GM10266 (cell line): ENCODE measurements around the gene FGGY.

Experiments
- DNase-seq: peaks from one replicate; pipeline ENCODE4 v3.0.0; 2012; ENCODE audit errors: extremely low spot score
- CTCF ChIP-seq: IDR thresholded peaks from 2 replicates; pipeline ENCODE4 v1.5.1; 2012; ENCODE audit warnings: mild to moderate bottlenecking, low read depth; ENCODE audit not compliant: control insufficient read depth, insufficient read depth; ENCODE audit errors: missing control alignments

FGGY gene

DNA sequence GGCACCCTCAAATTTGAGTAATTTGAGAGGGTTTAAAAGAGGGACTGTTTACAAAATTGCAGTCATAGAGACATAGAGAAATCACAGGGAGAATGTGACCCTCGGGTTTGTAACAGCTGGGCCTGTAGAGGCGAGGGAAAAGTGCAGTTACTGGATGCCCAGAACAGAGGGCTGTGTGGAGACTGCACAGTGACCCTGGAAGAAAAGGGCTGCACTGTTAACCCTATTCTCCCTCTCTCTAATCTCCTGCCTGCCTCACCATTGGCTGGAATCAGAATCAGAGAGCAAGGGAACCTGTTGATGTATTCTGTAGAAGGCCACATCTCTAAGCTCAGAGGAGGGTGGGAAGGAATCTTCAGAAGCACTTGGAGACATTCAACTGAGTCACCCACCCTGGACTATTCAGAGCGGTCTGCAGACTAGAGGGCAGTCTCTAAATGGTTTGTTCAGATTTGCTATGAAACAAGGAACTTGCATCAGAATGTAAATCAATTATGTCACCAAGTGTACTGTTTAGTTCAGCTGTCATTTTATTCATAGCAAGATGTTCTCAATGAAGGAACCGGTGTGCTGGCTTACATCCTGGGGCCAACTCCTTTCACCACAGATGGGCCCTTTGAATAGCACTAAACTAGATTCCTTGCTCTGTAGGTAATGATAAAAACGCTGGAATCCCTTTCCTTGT lies 385.6 kb downstream of the FGGY start:
- TF ChIP-seq CTCF: no peak
- no peak for DNase-seq

DNA sequence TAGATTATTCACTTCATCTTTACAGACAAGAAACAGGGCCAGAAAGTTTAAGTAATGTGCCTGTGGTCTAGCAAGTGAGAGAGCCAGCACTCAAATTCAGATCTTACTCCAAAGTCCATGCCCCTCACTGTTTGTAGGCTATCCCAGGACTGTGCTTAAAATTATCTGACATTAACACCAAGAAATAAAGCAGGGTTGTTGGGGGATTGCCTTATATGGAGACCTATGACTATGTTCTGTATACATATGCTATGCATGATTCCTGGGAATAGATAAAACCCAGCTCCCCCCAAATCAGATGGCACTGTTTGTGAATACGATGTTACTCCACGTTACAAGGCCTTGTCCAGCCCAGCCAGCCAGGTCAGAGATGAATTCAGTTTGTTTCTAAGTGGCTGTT lies 386.3 kb downstream of the FGGY start:
- TF ChIP-seq CTCF: no peak
- DNase-seq: no peak

- no peak for TF ChIP-seq CTCF
- no peak for DNase-seq
Observed at GRCh38 chr1:59684698-59685097, 387.8 kb downstream of the FGGY start.

GRCh38 chr1:59685101-59685500 lies 388.2 kb downstream of the FGGY start:
- TF ChIP-seq CTCF: no peak
- no peak for DNase-seq

DNA sequence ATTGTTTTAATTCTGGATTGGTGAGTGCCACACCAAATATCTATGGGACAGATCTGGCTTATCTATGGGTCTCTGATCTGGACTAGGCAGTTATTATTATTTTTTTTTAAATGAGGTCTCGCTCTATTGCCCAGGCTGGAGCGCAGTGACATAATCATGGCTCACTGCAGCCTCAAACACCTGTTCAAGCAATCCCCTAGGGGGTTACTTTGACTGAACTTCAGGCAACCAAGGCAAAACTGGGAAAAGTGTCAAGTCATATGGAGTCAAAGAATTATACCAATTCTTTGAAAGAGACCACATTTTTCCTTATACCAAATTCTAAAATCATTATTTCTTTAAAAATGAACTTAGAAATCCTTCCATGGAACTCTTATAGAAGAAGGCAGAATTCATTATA lies 388.8 kb downstream of the FGGY start:
- TF ChIP-seq CTCF: no peak
- no peak for DNase-seq

- no peak for DNase-seq
- TF ChIP-seq CTCF: no peak
Observed at GRCh38 chr1:59686170-59686569, 389.3 kb downstream of the FGGY start.

DNA sequence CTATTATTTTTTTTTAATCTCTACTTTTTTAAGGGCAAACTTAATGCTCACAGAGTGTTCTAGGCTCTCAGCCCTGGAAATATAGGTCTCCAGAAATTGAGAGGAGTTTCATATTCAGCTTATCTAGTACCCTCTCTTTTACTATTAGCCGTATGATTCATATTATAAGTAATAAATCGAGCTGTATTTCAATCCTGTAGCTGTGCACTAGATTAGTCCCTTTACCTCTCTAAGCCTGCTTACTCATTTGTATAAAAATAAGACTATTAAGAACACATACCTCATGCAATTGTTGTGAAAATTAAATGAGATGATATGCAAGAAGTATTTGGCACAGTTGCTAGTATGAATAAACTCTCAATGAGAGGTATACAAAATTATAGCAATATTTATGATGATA lies 389.7 kb downstream of the FGGY start:
- no peak for DNase-seq
- no peak for TF ChIP-seq CTCF
